Ammon's horn (tissue), 1 donor: Measurements from ENCODE around the gene PARD3.

Experiments used
- DNase-seq: peaks from one replicate; pipeline ENCODE4 v3.0.0-alpha.2; 2016; ENCODE audit warnings: low spot score

The PARD3 gene

GRCh38 chr10:34580214-34580613, 234.9 kb downstream of the PARD3 start:
- no peak for DNase-seq

GRCh38 chr10:34578468-34578867, 236.6 kb downstream of the PARD3 start:
- no peak for DNase-seq

GRCh38 chr10:34576797-34577196, 238.3 kb downstream of the PARD3 start:
- peak; percentile 56 for DNase-seq

GRCh38 chr10:34575882-34576281, 239.2 kb downstream of the PARD3 start:
- peak; percentile 18 for DNase-seq

GRCh38 chr10:34574353-34574934, 240.7 kb downstream of the PARD3 start:
- no peak for DNase-seq

- no peak for DNase-seq
Observed at GRCh38 chr10:34570887-34571286, 244.2 kb downstream of the PARD3 start.

GRCh38 chr10:34567659-34568253, 247.3 kb downstream of the PARD3 start:
- peak; percentile 25 for DNase-seq

GRCh38 chr10:34565934-34566333, 249.2 kb downstream of the PARD3 start:
- DNase-seq = no peak

- DNase-seq = no peak
Observed at GRCh38 chr10:34558093-34558583, 257.0 kb downstream of the PARD3 start.

GRCh38 chr10:34557173-34557572, 257.9 kb downstream of the PARD3 start:
- DNase-seq = no peak

GRCh38 chr10:34555653-34556052, 259.4 kb downstream of the PARD3 start:
- DNase-seq = no peak

- no peak for DNase-seq
Observed at GRCh38 chr10:34553747-34554146, 261.3 kb downstream of the PARD3 start.

GRCh38 chr10:34551295-34551694, 263.8 kb downstream of the PARD3 start:
- DNase-seq = no peak

- no peak for DNase-seq
Observed at GRCh38 chr10:34549953-34550352, 265.1 kb downstream of the PARD3 start.

GRCh38 chr10:34549001-34549400, 266.1 kb downstream of the PARD3 start:
- no peak for DNase-seq

GRCh38 chr10:34548466-34548865, 266.6 kb downstream of the PARD3 start:
- DNase-seq = no peak

- no peak for DNase-seq
Observed at GRCh38 chr10:34547695-34548094, 267.4 kb downstream of the PARD3 start.

- no peak for DNase-seq
Observed at GRCh38 chr10:34547291-34547690, 267.8 kb downstream of the PARD3 start.

GRCh38 chr10:34544400-34544799, 270.7 kb downstream of the PARD3 start:
- no peak for DNase-seq

GRCh38 chr10:34543716-34544115, 271.4 kb downstream of the PARD3 start:
- DNase-seq = no peak

- no peak for DNase-seq
Observed at GRCh38 chr10:34540492-34540891, 274.6 kb downstream of the PARD3 start.

GRCh38 chr10:34539533-34540315, 275.4 kb downstream of the PARD3 start:
- DNase-seq = no peak

- DNase-seq = peak; percentile 9
Observed at GRCh38 chr10:34538281-34538829, 276.7 kb downstream of the PARD3 start.
